ENCODE measurements around the gene FILIP1L. TPM values are rescaled to one million over a fixed set of nuclear protein-coding genes. Genes with fewer than 3 reads are reported as not detected.

The FILIP1L gene
- polyA plus RNA-seq, 1 of the 3 experiments (the other 2 are of a cell fraction): 26.8 TPM

- H2AFZ ChIP-seq (ENCODE audit: low read depth): no peak overlapping the region
- no peaks in the 10 kb centered on the region for H3K36me3 ChIP-seq (replicated peaks in 1 of 2; ENCODE audit: control insufficient read depth in 1 of 2, insufficient read depth in 2 of 2, low read length in 1 of 2)
- H3K4me3 ChIP-seq (ENCODE audit: low read depth in 2 of 2, low read length in 1 of 2): no peak overlapping the region
- no peaks in the 10 kb centered on the region for H3K27me3 ChIP-seq (ENCODE audit: insufficient read depth)
- no peak overlapping the region for H3K9ac ChIP-seq
- H3K9me3 ChIP-seq: no peaks in the 10 kb centered on the region
- WGBS (ENCODE audit: low lambda C conversion rate): 88% methylated on average over 1 of the region's 1 CpG
- no peak for TF ChIP-seq TCF12 (IDR thresholded peaks at IDR 0.05)
- no peak for TF ChIP-seq NFIC (IDR thresholded peaks at IDR 0.05; ENCODE audit: borderline replicate concordance)
- TF ChIP-seq ELF1 (IDR thresholded peaks at IDR 0.05): no peak
- no peak for TF ChIP-seq TAF1 (IDR thresholded peaks at IDR 0.05; ENCODE audit: borderline replicate concordance, low read depth, low read length)
- TF ChIP-seq USF2 (IDR thresholded peaks at IDR 0.05; ENCODE audit: borderline replicate concordance, low read depth, low read length): no peak
- TF ChIP-seq, protein P1, sequence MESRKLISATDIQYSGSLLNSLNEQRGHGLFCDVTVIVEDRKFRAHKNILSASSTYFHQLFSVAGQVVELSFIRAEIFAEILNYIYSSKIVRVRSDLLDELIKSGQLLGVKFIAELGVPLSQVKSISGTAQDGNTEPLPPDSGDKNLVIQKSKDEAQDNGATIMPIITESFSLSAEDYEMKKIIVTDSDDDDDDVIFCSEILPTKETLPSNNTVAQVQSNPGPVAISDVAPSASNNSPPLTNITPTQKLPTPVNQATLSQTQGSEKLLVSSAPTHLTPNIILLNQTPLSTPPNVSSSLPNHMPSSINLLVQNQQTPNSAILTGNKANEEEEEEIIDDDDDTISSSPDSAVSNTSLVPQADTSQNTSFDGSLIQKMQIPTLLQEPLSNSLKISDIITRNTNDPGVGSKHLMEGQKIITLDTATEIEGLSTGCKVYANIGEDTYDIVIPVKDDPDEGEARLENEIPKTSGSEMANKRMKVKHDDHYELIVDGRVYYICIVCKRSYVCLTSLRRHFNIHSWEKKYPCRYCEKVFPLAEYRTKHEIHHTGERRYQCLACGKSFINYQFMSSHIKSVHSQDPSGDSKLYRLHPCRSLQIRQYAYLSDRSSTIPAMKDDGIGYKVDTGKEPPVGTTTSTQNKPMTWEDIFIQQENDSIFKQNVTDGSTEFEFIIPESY (IDR thresholded peaks at IDR 0.05; ENCODE audit: borderline replicate concordance, low read depth): no peak
- no peak for TF ChIP-seq RAD21 (IDR thresholded peaks at IDR 0.05; ENCODE audit: low read length)
- TF ChIP-seq GABPA (IDR thresholded peaks at IDR 0.05; ENCODE audit: low read depth): no peak
- TF ChIP-seq POLR2AphosphoS5 (IDR thresholded peaks at IDR 0.05; ENCODE audit: low read depth, low read length): no peak
- no peak for TF ChIP-seq EZH2phosphoT487 (IDR thresholded peaks at IDR 0.05; ENCODE audit: borderline replicate concordance, low read depth)
- TF ChIP-seq CHD2 (IDR thresholded peaks at IDR 0.05; ENCODE audit: low read length, partially characterized antibody): no peak
- no peak for TF ChIP-seq MEF2A (IDR thresholded peaks at IDR 0.05; ENCODE audit: borderline replicate concordance, low read depth)
- TF ChIP-seq, protein P2, sequence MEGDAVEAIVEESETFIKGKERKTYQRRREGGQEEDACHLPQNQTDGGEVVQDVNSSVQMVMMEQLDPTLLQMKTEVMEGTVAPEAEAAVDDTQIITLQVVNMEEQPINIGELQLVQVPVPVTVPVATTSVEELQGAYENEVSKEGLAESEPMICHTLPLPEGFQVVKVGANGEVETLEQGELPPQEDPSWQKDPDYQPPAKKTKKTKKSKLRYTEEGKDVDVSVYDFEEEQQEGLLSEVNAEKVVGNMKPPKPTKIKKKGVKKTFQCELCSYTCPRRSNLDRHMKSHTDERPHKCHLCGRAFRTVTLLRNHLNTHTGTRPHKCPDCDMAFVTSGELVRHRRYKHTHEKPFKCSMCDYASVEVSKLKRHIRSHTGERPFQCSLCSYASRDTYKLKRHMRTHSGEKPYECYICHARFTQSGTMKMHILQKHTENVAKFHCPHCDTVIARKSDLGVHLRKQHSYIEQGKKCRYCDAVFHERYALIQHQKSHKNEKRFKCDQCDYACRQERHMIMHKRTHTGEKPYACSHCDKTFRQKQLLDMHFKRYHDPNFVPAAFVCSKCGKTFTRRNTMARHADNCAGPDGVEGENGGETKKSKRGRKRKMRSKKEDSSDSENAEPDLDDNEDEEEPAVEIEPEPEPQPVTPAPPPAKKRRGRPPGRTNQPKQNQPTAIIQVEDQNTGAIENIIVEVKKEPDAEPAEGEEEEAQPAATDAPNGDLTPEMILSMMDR (IDR thresholded peaks at IDR 0.05): no peak
- no peak overlapping the region for H3K27ac ChIP-seq (ENCODE audit: low read depth in 2 of 2, low read length in 1 of 2)
- H3K4me1 ChIP-seq (ENCODE audit: control insufficient read depth in 1 of 2, insufficient read depth in 2 of 2, low read depth in 1 of 2, low read length in 1 of 2): 0 out of 4 replicates have a peak, but pooled peaks cover 0 to 1% of the 10 kb centered on the region in 2 experiments
- H4K20me1 ChIP-seq (ENCODE audit: insufficient read depth): no peaks in the 10 kb centered on the region
- ChIA-PET CTCF (interaction anchor here (1.6 kb wide), 1 partner anchor 12 kb away, joined by 7 read pairs; no protein-coding TSS in a partner anchor), POLR2A (no interaction called here)
- no peak for DNase-seq
- peaks cover 5% of the 10 kb centered on the region for H3F3A ChIP-seq (replicated peaks; ENCODE audit: insufficient read depth)
- H3K9me2 ChIP-seq: no peaks in the 10 kb centered on the region
- no peak overlapping the region for H3K4me2 ChIP-seq
- no peaks in the 10 kb centered on the region for H3K79me2 ChIP-seq (ENCODE audit: insufficient read depth)
These were observed 33.0 kb downstream of the FILIP1L start for GRCh38 chr3:100081311-100081710.

DNA sequence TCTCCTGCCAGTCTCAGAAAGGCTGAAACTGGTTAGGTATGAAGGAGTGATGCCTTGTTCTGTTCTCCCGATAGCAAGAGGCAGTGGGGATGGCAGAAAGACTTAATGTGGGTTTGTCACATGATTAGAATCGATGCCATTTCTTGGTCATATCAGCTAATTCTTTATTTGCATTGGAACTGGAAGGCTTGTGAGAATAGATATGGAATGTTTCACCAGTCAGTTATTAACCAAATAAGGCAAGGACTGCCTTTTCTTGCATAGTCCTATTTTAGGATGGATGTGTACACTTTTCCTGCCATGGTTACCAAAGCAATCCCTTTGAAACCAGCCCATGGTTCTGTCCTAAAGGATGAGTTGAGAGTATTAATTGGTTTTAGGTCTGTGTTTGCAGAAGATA, 33.7 kb downstream of the FILIP1L start:
- no peak overlapping the region for H2AFZ ChIP-seq (ENCODE audit: low read depth)
- TF ChIP-seq SMC3 (IDR thresholded peaks at IDR 0.05; ENCODE audit: low read depth, low read length): no peak
- no peak for TF ChIP-seq RAD21 (IDR thresholded peaks at IDR 0.05; ENCODE audit: low read length)
- no peak for TF ChIP-seq MAX (IDR thresholded peaks at IDR 0.05; ENCODE audit: low read depth)
- TF ChIP-seq, protein P3, sequence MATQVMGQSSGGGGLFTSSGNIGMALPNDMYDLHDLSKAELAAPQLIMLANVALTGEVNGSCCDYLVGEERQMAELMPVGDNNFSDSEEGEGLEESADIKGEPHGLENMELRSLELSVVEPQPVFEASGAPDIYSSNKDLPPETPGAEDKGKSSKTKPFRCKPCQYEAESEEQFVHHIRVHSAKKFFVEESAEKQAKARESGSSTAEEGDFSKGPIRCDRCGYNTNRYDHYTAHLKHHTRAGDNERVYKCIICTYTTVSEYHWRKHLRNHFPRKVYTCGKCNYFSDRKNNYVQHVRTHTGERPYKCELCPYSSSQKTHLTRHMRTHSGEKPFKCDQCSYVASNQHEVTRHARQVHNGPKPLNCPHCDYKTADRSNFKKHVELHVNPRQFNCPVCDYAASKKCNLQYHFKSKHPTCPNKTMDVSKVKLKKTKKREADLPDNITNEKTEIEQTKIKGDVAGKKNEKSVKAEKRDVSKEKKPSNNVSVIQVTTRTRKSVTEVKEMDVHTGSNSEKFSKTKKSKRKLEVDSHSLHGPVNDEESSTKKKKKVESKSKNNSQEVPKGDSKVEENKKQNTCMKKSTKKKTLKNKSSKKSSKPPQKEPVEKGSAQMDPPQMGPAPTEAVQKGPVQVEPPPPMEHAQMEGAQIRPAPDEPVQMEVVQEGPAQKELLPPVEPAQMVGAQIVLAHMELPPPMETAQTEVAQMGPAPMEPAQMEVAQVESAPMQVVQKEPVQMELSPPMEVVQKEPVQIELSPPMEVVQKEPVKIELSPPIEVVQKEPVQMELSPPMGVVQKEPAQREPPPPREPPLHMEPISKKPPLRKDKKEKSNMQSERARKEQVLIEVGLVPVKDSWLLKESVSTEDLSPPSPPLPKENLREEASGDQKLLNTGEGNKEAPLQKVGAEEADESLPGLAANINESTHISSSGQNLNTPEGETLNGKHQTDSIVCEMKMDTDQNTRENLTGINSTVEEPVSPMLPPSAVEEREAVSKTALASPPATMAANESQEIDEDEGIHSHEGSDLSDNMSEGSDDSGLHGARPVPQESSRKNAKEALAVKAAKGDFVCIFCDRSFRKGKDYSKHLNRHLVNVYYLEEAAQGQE (IDR thresholded peaks at IDR 0.05; ENCODE audit: low read depth, low read length): no peak
- TF ChIP-seq NFIC (IDR thresholded peaks at IDR 0.05; ENCODE audit: borderline replicate concordance): no peak
- TF ChIP-seq RCOR1 (IDR thresholded peaks at IDR 0.05; ENCODE audit: low read length): no peak
- TF ChIP-seq FOXM1 (IDR thresholded peaks at IDR 0.05; ENCODE audit: low read depth): no peak
- TF ChIP-seq ELF1 (IDR thresholded peaks at IDR 0.05): no peak
- TF ChIP-seq CHD2 (IDR thresholded peaks at IDR 0.05; ENCODE audit: low read length, partially characterized antibody): no peak
- no peak for TF ChIP-seq MEF2A (IDR thresholded peaks at IDR 0.05; ENCODE audit: borderline replicate concordance, low read depth)
- TF ChIP-seq TCF12 (IDR thresholded peaks at IDR 0.05): no peak
- H3K9me3 ChIP-seq: no peaks in the 10 kb centered on the region
- no peak overlapping the region for H3K4me2 ChIP-seq
- no peak overlapping the region for H3K4me3 ChIP-seq (ENCODE audit: low read depth in 2 of 2, low read length in 1 of 2)
- H3K27ac ChIP-seq (ENCODE audit: low read depth in 2 of 2, low read length in 1 of 2): no peak overlapping the region
- no peaks in the 10 kb centered on the region for H3K36me3 ChIP-seq (replicated peaks in 1 of 2; ENCODE audit: control insufficient read depth in 1 of 2, insufficient read depth in 2 of 2, low read length in 1 of 2)
- no peaks in the 10 kb centered on the region for H3K27me3 ChIP-seq (ENCODE audit: insufficient read depth)
- no peak for DNase-seq
- H3K4me1 ChIP-seq (ENCODE audit: control insufficient read depth in 1 of 2, insufficient read depth in 2 of 2, low read depth in 1 of 2, low read length in 1 of 2): no peaks in the 10 kb centered on the region
- POLR2A ChIA-PET: no interaction called here
- H3F3A ChIP-seq (replicated peaks; ENCODE audit: insufficient read depth): peaks cover under 1% of the 10 kb centered on the region
- H3K9me2 ChIP-seq: no peaks in the 10 kb centered on the region
- no peak overlapping the region for H3K9ac ChIP-seq
- H4K20me1 ChIP-seq (ENCODE audit: insufficient read depth): no peaks in the 10 kb centered on the region
- CTCF ChIA-PET: interaction anchor here (1.2 to 1.5 kb wide), 2 partner anchors 12 to 173 kb away, joined by 4 to 6 read pairs; no protein-coding TSS in a partner anchor
- 75% methylated on average over 2 of the region's 2 CpGs for WGBS (ENCODE audit: low lambda C conversion rate)
- H3K79me2 ChIP-seq (ENCODE audit: insufficient read depth): no peaks in the 10 kb centered on the region

Measured in SK-N-SH (cell line).